Superior temporal gyrus (tissue), 1 donor: Measurements from ENCODE around the gene TLK1.
"Not testable (repeated sequence)": the region's sequence is repeated elsewhere in the genome, so short reads cannot be mapped to it uniquely, and the experiment has no call there.

ENCODE experiments used
- DNase-seq: peaks from one replicate; pipeline ENCODE4 v3.0.0-alpha.2; 2016; ENCODE audit errors: extremely low spot score

The TLK1 gene

GRCh38 chr2:171084128-171084527, 76.6 kb downstream of the TLK1 start:
- no peak for DNase-seq

GRCh38 chr2:171083451-171083850, 77.2 kb downstream of the TLK1 start:
- no peak for DNase-seq

- no peak for DNase-seq
These were observed 79.0 kb downstream of the TLK1 start for GRCh38 chr2:171081649-171082111.

- DNase-seq, result no peak
These were observed 80.1 kb downstream of the TLK1 start for GRCh38 chr2:171080607-171081006.

- DNase-seq, result not testable (repeated sequence)
These were observed 84.3 kb downstream of the TLK1 start for GRCh38 chr2:171076422-171076821.

- DNase-seq, result no peak
These were observed 88.5 kb downstream of the TLK1 start for GRCh38 chr2:171072164-171072563.

GRCh38 chr2:171069286-171069956, 91.3 kb downstream of the TLK1 start:
- DNase-seq, result no peak

- DNase-seq, result no peak
These were observed 94.6 kb downstream of the TLK1 start for GRCh38 chr2:171066110-171066509.

- DNase-seq, result no peak
These were observed 103.1 kb downstream of the TLK1 start for GRCh38 chr2:171057575-171057974.

- no peak for DNase-seq
These were observed 104.4 kb downstream of the TLK1 start for GRCh38 chr2:171056307-171056706.

- no peak for DNase-seq
These were observed 111.0 kb downstream of the TLK1 start for GRCh38 chr2:171049691-171050090.

GRCh38 chr2:171046048-171046560, 114.6 kb downstream of the TLK1 start:
- DNase-seq, result no peak

- no peak for DNase-seq
These were observed 116.3 kb downstream of the TLK1 start for GRCh38 chr2:171044416-171044815.

GRCh38 chr2:171042253-171042969, 118.3 kb downstream of the TLK1 start:
- no peak for DNase-seq

- DNase-seq, result no peak
These were observed 124.2 kb downstream of the TLK1 start for GRCh38 chr2:171036532-171036931.

- no peak for DNase-seq
These were observed 126.4 kb downstream of the TLK1 start for GRCh38 chr2:171034315-171034714.

GRCh38 chr2:171025214-171025613, 135.5 kb downstream of the TLK1 start:
- DNase-seq, result no peak

- no peak for DNase-seq
These were observed 142.2 kb downstream of the TLK1 start for GRCh38 chr2:171018522-171018921.

- no peak for DNase-seq
These were observed 144.6 kb downstream of the TLK1 start for GRCh38 chr2:171016125-171016524.

GRCh38 chr2:171013851-171014250, 146.8 kb downstream of the TLK1 start:
- DNase-seq, result no peak

- DNase-seq, result no peak
These were observed 151.3 kb downstream of the TLK1 start for GRCh38 chr2:171009386-171009785.

GRCh38 chr2:171008550-171009205, 152.0 kb downstream of the TLK1 start:
- no peak for DNase-seq

- no peak for DNase-seq
These were observed 155.9 kb downstream of the TLK1 start for GRCh38 chr2:171004833-171005232.
